Esophagus squamous epithelium (tissue), 4 donors: Measurements from ENCODE around the gene SPIN2A.

ENCODE experiments used
- POLR2A ChIP-seq, 4 donors: fragments of 450-650 bp; IDR thresholded peaks; one replicate each; pipeline ENCODE4 v1.6.1; 2017; ENCODE audit warnings: antibody characterized with exemption in 4 of 4, mild to moderate bottlenecking in 4 of 4, moderate library complexity in 3 of 4
- TF ChIP-seq, protein P1 (sequence below), 6 experiments: fragments of 450-650 bp in 4 of 6; fragments of 200-600 bp in 2 of 6; sonication (generic) in 2 of 6; IDR thresholded peaks; one replicate each; pipeline ENCODE4 v1.5.1; 2016 to 2019; ENCODE audit warnings: antibody characterized with exemption in 6 of 6, mild to moderate bottlenecking in 4 of 6, moderate library complexity in 4 of 6

DNA sequence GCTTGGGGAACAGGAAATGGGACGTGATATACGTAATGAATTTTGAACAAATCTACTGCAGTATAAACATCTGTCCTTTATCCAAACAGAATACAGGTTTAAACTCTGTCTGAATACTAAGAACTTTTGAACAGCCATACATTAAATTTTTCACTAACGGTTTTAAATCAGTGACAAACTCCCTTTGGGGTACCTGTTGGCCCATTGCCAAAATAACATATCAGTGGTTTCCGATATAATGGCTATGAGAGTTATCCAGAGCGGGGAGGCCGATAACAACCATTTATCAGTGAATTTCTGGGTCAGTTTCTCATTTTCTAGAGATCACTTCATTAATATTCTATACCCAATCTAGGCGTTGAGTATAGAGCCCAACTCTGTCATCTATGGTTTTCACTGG lies 5.2 kb downstream of the SPIN2A start:
- TF ChIP-seq, protein P1, sequence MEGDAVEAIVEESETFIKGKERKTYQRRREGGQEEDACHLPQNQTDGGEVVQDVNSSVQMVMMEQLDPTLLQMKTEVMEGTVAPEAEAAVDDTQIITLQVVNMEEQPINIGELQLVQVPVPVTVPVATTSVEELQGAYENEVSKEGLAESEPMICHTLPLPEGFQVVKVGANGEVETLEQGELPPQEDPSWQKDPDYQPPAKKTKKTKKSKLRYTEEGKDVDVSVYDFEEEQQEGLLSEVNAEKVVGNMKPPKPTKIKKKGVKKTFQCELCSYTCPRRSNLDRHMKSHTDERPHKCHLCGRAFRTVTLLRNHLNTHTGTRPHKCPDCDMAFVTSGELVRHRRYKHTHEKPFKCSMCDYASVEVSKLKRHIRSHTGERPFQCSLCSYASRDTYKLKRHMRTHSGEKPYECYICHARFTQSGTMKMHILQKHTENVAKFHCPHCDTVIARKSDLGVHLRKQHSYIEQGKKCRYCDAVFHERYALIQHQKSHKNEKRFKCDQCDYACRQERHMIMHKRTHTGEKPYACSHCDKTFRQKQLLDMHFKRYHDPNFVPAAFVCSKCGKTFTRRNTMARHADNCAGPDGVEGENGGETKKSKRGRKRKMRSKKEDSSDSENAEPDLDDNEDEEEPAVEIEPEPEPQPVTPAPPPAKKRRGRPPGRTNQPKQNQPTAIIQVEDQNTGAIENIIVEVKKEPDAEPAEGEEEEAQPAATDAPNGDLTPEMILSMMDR (IDR thresholded peaks at IDR 0.05): no peak
- no peak for TF ChIP-seq POLR2A (IDR thresholded peaks at IDR 0.05)
